ENCODE measurements around the gene AP1G1.

DNA sequence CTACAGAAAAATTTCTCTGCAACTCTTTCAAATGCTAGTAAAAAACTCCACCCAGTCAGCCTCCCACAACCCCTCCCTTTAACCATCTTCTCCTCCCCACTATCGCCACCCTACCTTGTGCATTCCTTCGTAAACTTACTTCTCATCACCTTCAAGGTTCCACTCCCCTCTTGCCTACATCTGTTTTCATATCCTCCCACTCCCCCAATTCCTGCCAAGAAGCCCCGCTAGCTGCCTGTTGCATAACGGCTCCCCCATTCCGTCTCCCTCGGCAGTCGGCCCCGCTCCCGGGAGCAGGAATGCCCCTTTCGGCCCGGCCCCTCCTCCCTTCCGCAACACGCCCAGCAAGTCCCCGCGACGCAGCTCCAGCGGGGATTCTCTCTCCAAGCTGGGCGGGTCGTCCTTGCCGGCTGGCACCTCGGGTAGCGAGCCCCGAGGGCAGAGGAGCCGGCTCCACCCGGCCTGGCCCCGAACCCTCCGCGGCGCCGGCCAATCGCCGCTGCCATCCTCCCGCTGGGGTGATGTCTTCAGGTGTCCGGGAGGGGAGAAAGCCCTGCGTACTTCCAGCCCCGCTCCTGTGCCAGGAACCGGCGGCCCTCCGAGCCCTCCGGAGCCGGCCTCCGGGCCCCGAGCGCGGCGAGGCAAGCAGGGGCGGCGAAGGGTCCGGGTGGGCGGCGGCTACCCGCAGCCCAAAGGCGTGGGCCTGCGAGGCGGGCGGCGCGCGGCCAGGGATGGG, 85.7 kb downstream of the AP1G1 start:
- TF ChIP-seq YY1 (IDR thresholded peaks at IDR 0.05; ENCODE audit: insufficient read depth, insufficient read length): no peak
- no peak for TF ChIP-seq ZNF274 (IDR thresholded peaks at IDR 0.05; ENCODE audit: low read depth, low read length)
- no peak for TF ChIP-seq SUZ12 (IDR thresholded peaks at IDR 0.05; ENCODE audit: extremely low read depth, insufficient read depth, insufficient read length)

Data from NT2/D1 (cell line).